Heart right ventricle (tissue), 16 donors: ENCODE data around the gene LYL1. TPM values are rescaled to one million over a fixed set of nuclear protein-coding genes. Genes with fewer than 3 reads are reported as not detected.

ENCODE experiments used
- ATAC-seq, 8 donors: fragments of 200-7000 bp; cut with Tn5 transposase; one replicate each; pipeline ENCODE4 v1.9.1; 2020; ENCODE audit warnings: mild to moderate bottlenecking in 8 of 8, moderate library complexity in 8 of 8, moderate number of reproducible peaks in 1 of 8
- DNase-seq, 2 donors: peaks; one replicate each; pipeline ENCODE4 v3.0.0-alpha.2; 2020
- H3K27ac ChIP-seq, 10 donors: fragments of 200-600 bp; sonication (generic) in 2 of 10; one replicate each; pipeline versions ENCODE4 v1.5.0 to v1.8.0; 2020 to 2022; ENCODE audit warnings: mild to moderate bottlenecking in 3 of 10
- H3K27me3 ChIP-seq, 7 donors: fragments of 200-600 bp; one replicate each; pipeline ENCODE4 v1.8.0; 2021 to 2022; ENCODE audit warnings: mild to moderate bottlenecking in 2 of 7
- H3K36me3 ChIP-seq, 9 donors: fragments of 200-600 bp; sonication (generic) in 1 of 9; one replicate each; pipeline versions ENCODE4 v1.5.0 to v1.8.0; 2020 to 2022; ENCODE audit warnings: mild to moderate bottlenecking in 2 of 9
- H3K4me1 ChIP-seq, 9 donors: fragments of 200-600 bp; sonication (generic) in 1 of 9; one replicate each; pipeline versions ENCODE4 v1.5.0 to v1.8.0; 2020 to 2022; ENCODE audit warnings: mild to moderate bottlenecking in 4 of 9
- H3K4me3 ChIP-seq, 10 donors: fragments of 200-600 bp; sonication (generic) in 2 of 10; one replicate each; pipeline versions ENCODE4 v1.5.0 to v1.8.0; 2020 to 2022; ENCODE audit warnings: mild to moderate bottlenecking in 7 of 10, moderate library complexity in 2 of 10
- H3K9me3 ChIP-seq, 11 donors: fragments of 200-600 bp in 10 of 11; sonication (generic) in 2 of 11; one replicate each; pipeline versions ENCODE4 v1.5.0 to v1.8.0; 2013 to 2022; ENCODE audit warnings: mild to moderate bottlenecking in 2 of 11, control low read depth in 1 of 11, moderate library complexity in 1 of 11
- CTCF ChIP-seq, 9 donors: fragments of 200-600 bp; sonication (generic) in 2 of 9; IDR thresholded peaks; one replicate each; pipeline versions ENCODE4 v1.5.0 to v1.8.0; 2021 to 2022; ENCODE audit warnings: antibody characterized with exemption in 9 of 9, mild to moderate bottlenecking in 5 of 9, moderate library complexity in 1 of 9
- WGBS, 2 donors: extraction: QIAGEN DNeasy Blood & Tissue Kit; methylation state at CpG; one replicate each; pipeline ENCODE4 v1.1.7; 2013; ENCODE audit warnings: inconsistent platforms in 1 of 2; 5-methylcytosine and 5-hydroxymethylcytosine counted together
- intact Hi-C, 10 donors: fragments of 100-400 bp; cut with DNase I; formaldehyde crosslinking; loops; one replicate each; pipeline versions ENCODE4 v1.11.1 to v1.14.2; 2022
- polyA plus RNA-seq, 2 donors: library from polyadenylated mRNA; stranded (reverse); fragments of 200-250 nt; gene quantifications; one replicate each; pipeline ENCODE4 v1.2.3, GENCODE V29; 2013
- total RNA-seq, 10 donors: library from RNA; stranded (reverse); fragmentation: NEBNext Ultra II Directional in 3 of 10; extraction: Animal tissue kit (Norgen Biotek cat#: 25700) in 3 of 10; gene quantifications; one replicate each; pipeline versions ENCODE4 v1.2.1 to v1.2.4, GENCODE V29; 2021 to 2023
- donor health status: Arrhythmogenic right ventricular cardiomyopathy.
- donor health status: ischemic (EF 13 %, LVEDD 7.1; RV severe dilation, severe dysfunction).
- donor health status: healthy with polysubstance abuse.
- donor health status: DM: no; HTN: yes; CAD: no.
- donor health status: DM: no; HTN: no; CAD: no.
- donor health status: ischemic (EF 25% LVEDD 6.9; RV normal size, moderate dysfunction).
- donor health status: ischemic (EF 25% LVEDD 5.7; RV mildly dilated, moderate dysfunction).
- donor health status: healthy.
- donor health status: DM: yes; HTN: yes; CAD: no.
- donor health status: Ischemic cardiomyopathy.
- donor health status: ischemic (EF 35%, LVEDD 5.7; RV mildly dilated, moderate dysfunction).
- donor health status: nonischemic (EF 11% LVEDD 7.7; RV severe dilation, severe dysfunction).
- donor health status: DM: yes; HTN: yes; CAD: no.
- donor health status: PGD.
- donor health status: ischemic (EF 29% LVEDD 5.4; RV normal size, mild dysfunction).
- donor health status: nonischemic (EF 23%, LVEDD 6.1; RV moderate dilation, normal function).

LYL1 gene
- total and polyA plus RNA-seq, 12 donors = 3.4 to 13.0 (median 7.4) TPM

- intact Hi-C loops = no loop called here
- 95 to 96% methylated on average over 57 to 60 of the region's 60 CpGs for WGBS, 2 donors
- H3K4me1 ChIP-seq = peaks cover 0 to 27% (median 20%) of the 10 kb centered on the region in 9 donors
- no peak overlapping the region for H3K4me3 ChIP-seq
- no peak for TF ChIP-seq CTCF (IDR thresholded peaks at IDR 0.05)
- H3K27ac ChIP-seq = peak overlapping the region in 6 of 10 donors; percentile 13 to 59 (median 40)
- no peaks in the 10 kb centered on the region for H3K27me3 ChIP-seq
- H3K36me3 ChIP-seq = peaks cover 0 to 52% (median 8%) of the 10 kb centered on the region in 9 donors
- H3K9me3 ChIP-seq = no peaks in the 10 kb centered on the region
- peak in 2 of 8 donors; percentile 6 to 18 for ATAC-seq
- DNase-seq = no peak
Observed at GRCh38 chr19:13135068-13136062, 32.7 kb upstream of the LYL1 start.

- no peak for DNase-seq
- H3K4me1 ChIP-seq = peaks cover 0 to 27% (median 20%) of the 10 kb centered on the region in 9 donors
- WGBS, 2 donors = 74 to 79% methylated on average over 3 of the region's 3 CpGs
- H3K9me3 ChIP-seq = no peaks in the 10 kb centered on the region
- intact Hi-C loops = no loop called here
- ATAC-seq = peak in 6 of 8 donors; percentile 48 to 89 (median 76)
- H3K4me3 ChIP-seq = no peak overlapping the region
- no peaks in the 10 kb centered on the region for H3K27me3 ChIP-seq
- H3K27ac ChIP-seq = peak overlapping the region in 6 of 10 donors; percentile 13 to 59 (median 40)
- H3K36me3 ChIP-seq = peaks cover 0 to 50% (median 8%) of the 10 kb centered on the region in 9 donors
- no peak for TF ChIP-seq CTCF (IDR thresholded peaks at IDR 0.05)
Observed at GRCh38 chr19:13134626-13135025, 32.0 kb upstream of the LYL1 start.

GRCh38 chr19:13133241-13133870, 30.7 kb upstream of the LYL1 start:
- no peak for TF ChIP-seq CTCF (IDR thresholded peaks at IDR 0.05)
- Histone ChIP-seq H3K27ac (peak overlapping the region in 4 of 10 donors; percentile 13 to 71 (median 23)), H3K4me3 (no peak overlapping the region), H3K36me3 (peaks cover 0 to 41% (median 8%) of the 10 kb centered on the region in 9 donors), H3K9me3 (no peaks in the 10 kb centered on the region), H3K4me1 (peaks cover 0 to 30% (median 23%) of the 10 kb centered on the region in 9 donors), H3K27me3 (no peaks in the 10 kb centered on the region)
- no peak for DNase-seq
- WGBS, 2 donors = 62 to 74% methylated on average over 12 of the region's 12 CpGs
- intact Hi-C loops = no loop called here
- no peak for ATAC-seq

- no peak for ATAC-seq
Observed at GRCh38 chr19:13132471-13133180, 30.0 kb upstream of the LYL1 start.

More at GRCh38 chr19:13132471-13133180, 30.0 kb upstream of the LYL1 start:
- Histone ChIP-seq H3K27me3 (no peaks in the 10 kb centered on the region), H3K4me1 (peaks cover 0 to 34% (median 25%) of the 10 kb centered on the region in 9 donors), H3K4me3 (no peak overlapping the region), H3K36me3 (peaks cover 0 to 34% (median 8%) of the 10 kb centered on the region in 9 donors), H3K9me3 (no peaks in the 10 kb centered on the region), H3K27ac (peak overlapping the region in 3 of 10 donors; percentile 18 to 71 (median 28))
- intact Hi-C loops = no loop called here
- no peak for TF ChIP-seq CTCF (IDR thresholded peaks at IDR 0.05)
- 86 to 87% methylated on average over 8 of the region's 8 CpGs for WGBS, 2 donors
- no peak for DNase-seq
